DMS153 (cell line): Measurements from ENCODE around the gene VAV3.

Experiments
- DNase-seq: peaks from one replicate; lab custom pipeline; 2025; lab: John Stamatoyannopoulos, UW

The VAV3 gene

DNA sequence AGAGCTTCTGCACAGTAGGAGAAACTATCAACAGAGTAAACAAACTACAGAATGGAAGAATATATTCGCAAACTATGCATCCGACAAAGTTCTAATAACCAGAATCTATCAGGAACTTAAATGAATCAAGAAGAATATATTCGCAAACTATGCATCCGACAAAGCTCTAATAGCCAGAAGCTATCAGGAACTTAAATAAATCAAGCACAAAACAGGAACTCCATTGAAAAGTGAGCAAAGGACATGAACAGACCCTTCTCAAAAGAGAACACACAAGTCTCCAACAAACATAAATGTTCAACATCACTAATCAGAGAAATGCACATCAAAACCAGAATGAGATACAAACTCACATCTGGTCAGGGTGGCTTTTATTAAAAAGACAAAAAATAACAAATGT, 126.9 kb downstream of the VAV3 start:
- no peak for DNase-seq

- no peak for DNase-seq
These were observed 129.8 kb downstream of the VAV3 start for GRCh38 chr1:107835151-107835670.

GRCh38 chr1:107833061-107833460, 131.9 kb downstream of the VAV3 start:
- DNase-seq = no peak

DNA sequence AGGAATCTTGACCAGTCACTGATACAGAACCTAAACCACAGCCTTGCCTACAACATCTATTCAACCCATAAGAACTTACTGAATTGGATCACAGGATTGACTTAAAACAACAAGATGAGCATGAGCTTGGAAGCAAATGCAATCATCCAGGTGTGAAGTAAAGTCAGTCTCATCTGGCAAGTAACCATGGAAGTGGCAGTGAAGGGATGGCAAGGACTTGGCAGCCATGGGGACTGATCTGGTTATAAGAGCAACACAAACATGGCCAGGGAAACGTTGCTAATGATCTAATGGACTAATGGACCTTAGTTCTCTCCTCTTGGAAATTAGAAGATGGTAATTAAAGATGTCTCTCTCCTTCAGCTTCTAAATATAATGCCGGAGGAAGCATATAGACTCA, 133.1 kb downstream of the VAV3 start:
- no peak for DNase-seq

GRCh38 chr1:107830526-107830925, 134.5 kb downstream of the VAV3 start:
- DNase-seq = no peak

DNA sequence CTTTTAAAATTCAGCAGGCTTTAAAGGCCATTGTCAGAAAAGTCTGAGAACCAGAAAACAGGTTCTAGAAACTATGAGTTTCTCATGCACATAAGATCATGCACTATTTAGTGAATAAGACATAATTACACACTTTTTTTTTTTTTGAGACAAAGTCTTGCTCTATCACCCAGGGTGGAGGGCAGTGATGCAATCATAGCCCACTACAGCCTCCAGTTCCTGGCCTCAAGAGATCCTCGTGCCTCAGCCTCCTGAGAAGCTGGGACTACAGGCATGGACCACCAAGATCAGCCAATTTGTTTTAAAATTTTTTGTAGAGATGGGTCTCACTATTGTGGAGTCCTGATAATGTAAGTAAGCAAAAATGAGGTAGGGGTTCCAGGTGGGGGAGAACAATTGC, 134.9 kb downstream of the VAV3 start:
- no peak for DNase-seq

GRCh38 chr1:107829036-107829770, 135.8 kb downstream of the VAV3 start:
- no peak for DNase-seq

DNA sequence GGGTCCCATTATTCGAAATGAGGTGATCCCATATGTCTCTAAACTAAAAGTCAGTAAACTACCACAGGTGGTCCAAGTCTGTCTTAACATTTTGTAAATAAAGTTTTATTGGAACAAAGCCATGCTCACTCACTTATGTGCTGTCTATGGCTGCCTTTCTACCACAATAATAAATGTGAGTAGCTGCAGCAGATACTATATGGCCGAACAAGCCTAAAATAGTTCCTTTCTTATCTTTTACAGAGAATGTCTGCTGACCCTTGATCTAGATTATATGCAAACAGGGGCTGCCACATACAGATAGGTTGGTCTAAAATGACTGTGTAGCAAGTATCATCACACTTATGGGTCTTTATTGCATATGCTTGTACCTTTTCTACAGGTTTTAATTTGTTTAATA, 140.0 kb downstream of the VAV3 start:
- DNase-seq = no peak

- no peak for DNase-seq
These were observed 143.6 kb downstream of the VAV3 start for GRCh38 chr1:107821340-107821739.

GRCh38 chr1:107820801-107821200, 144.2 kb downstream of the VAV3 start:
- DNase-seq = no peak

DNA sequence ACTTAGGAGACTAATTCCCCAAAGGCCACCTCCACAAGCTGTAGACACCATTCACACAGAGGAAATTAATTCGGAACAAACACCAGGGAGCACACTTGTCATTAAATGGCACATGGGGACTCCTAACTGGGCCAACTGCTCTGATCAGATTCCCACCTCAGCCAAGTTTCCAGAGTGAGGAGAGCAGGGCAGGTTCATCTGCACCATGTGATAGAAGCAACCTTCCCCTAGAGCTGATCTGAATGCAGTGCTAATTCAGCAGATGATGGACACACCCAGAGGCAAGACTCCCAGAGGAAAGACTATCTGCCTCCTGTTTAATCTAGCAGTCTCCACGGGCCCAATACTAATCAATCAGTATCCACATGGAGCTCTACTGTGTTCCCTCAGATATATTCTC, 147.0 kb downstream of the VAV3 start:
- DNase-seq = no peak

DNA sequence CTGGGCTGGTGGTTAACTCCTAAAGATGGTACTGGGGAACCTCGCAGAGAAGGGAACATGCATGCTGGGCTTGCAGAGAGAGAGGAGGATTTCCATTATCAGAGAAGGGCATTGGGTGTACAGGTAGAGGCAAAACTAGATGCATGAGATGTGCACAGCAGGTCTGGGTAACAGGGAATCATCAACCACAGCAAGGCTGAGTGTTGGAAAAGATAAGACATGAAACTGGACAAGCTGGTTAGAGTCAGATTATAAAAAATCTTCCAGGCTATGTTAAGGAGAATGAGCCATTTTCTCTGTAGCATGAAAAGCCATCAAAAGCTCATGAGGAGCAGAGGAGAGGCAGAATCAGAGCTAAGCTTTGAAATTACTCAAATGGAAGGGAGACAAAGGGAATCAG, 147.8 kb downstream of the VAV3 start:
- no peak for DNase-seq

DNA sequence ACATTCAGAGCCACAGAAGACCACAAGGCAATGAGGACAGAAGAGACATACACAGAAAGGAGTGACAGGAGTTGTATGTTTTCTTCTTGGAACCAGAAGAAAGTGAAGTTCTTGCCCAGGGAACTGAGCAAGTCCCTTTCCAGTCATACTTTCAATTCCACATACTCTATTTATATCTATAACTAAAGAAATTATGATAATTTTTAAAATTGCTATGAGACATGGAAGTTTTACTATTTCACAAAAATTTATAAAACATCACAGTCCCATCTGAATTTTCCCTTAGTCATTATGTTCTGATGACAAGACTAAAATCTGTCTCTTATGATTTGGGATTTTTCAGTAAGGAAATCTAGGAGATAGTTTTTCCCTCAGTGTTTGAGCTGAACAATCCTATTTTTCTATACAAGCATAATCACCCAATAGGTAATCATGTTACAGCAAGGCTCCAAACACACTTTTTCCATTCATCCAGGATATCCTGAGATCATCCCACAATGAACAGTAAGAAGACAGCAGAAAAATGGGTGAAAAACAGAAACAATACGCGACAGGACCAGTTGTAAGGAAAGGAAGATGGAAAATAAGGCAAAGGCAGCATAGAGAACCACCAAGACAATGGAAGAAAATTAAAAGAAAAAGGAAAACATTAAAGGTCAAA, 154.6 kb downstream of the VAV3 start:
- DNase-seq = no peak

GRCh38 chr1:107807855-107808254, 157.1 kb downstream of the VAV3 start:
- no peak for DNase-seq

- no peak for DNase-seq
These were observed 157.6 kb downstream of the VAV3 start for GRCh38 chr1:107807405-107807804.

GRCh38 chr1:107806902-107807301, 158.1 kb downstream of the VAV3 start:
- DNase-seq = no peak

- no peak for DNase-seq
These were observed 160.2 kb downstream of the VAV3 start for GRCh38 chr1:107804741-107805140.

GRCh38 chr1:107804134-107804533, 160.8 kb downstream of the VAV3 start:
- no peak for DNase-seq

GRCh38 chr1:107803579-107803978, 161.4 kb downstream of the VAV3 start:
- no peak for DNase-seq

GRCh38 chr1:107802654-107803053, 162.3 kb downstream of the VAV3 start:
- no peak for DNase-seq

DNA sequence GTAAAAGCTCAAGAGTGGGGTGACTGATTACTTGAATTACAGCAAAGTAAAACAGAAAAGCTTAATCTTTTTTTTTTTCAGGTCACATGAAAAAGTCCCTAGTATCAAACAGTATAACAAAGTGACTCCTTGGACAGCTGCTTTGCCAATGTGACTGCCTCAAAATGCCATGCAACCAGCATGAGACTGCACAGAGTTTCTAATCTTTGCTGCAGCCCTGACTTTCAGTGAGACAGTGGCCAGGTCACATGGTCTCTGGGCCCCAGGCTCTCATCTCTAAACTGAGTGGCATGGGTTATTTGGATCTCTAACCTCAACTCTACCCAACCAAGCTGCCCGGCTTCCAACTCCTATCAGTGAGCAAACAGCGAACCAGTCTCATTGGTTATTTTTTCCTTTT, 169.0 kb downstream of the VAV3 start:
- no peak for DNase-seq

GRCh38 chr1:107795441-107795840, 169.5 kb downstream of the VAV3 start:
- DNase-seq = no peak

- DNase-seq = no peak
These were observed 170.4 kb downstream of the VAV3 start for GRCh38 chr1:107794571-107794970.
